SK-N-SH (cell line): Measurements from ENCODE around the gene CRB1. TPM values are rescaled to one million over a fixed set of nuclear protein-coding genes. Genes with fewer than 3 reads are reported as not detected.

Experiments used
- CTCF ChIA-PET: fragments of 300-600, 350-600 bp; formaldehyde crosslinking; extraction: SDS; loops from one replicate; lab custom pipeline; 2021; lab: Yijun Ruan, JAX
- POLR2A ChIA-PET: fragments of 350-600 bp; sonication (Branson Sonifier 250); formaldehyde crosslinking; extraction: SDS; loops from one replicate; lab custom pipeline; 2020; ENCODE audit warnings: antibody characterized with exemption, inconsistent platforms; lab: Yijun Ruan, JAX
- DNase-seq: peaks from one replicate; pipeline ENCODE4 v3.0.0; 2012
- H2AFZ ChIP-seq: fragments of 200-600 bp; sonication (generic); 2 replicates; pipeline ENCODE4 v1.8.1; 2016; ENCODE audit warnings: antibody characterized with exemption, mild to moderate bottlenecking, low read depth
- H3F3A ChIP-seq: fragments of 200-600 bp; sonication (generic); replicated peaks from 2 replicates; pipeline ENCODE3; 2016; ENCODE audit warnings: antibody characterized with exemption, mild to moderate bottlenecking; ENCODE audit not compliant: insufficient read depth
- H3K27ac ChIP-seq, 2 experiments: fragments of 200-500 bp in 1 of 2; fragments of 200-600 bp in 1 of 2; sonication (Bioruptor generic) in 1 of 2; sonication (generic), shearing (Covaris generic) in 1 of 2; 2 replicates each; pipeline versions ENCODE4 v1.5.1 to v1.6.1; 2014 to 2016; ENCODE audit warnings: low read depth in 2 of 2, inconsistent platforms in 1 of 2, low read length in 1 of 2, mild to moderate bottlenecking in 1 of 2, mixed read lengths in 1 of 2
- H3K27me3 ChIP-seq: fragments of 200-600 bp; sonication (generic), shearing (Covaris generic); 2 replicates; pipeline ENCODE4 v1.6.1; 2016; ENCODE audit warnings: mixed run types; ENCODE audit not compliant: insufficient read depth
- H3K36me3 ChIP-seq, 2 experiments: fragments of 200-500 bp in 1 of 2; fragments of 200-600 bp in 1 of 2; sonication (Bioruptor generic) in 1 of 2; sonication (generic) in 1 of 2; replicated peaks in 1 of 2; 2 replicates each; pipeline versions ENCODE3 to v1.5.1; 2014 to 2016; ENCODE audit warnings: low read length in 1 of 2, mild to moderate bottlenecking in 1 of 2; ENCODE audit not compliant: insufficient read depth in 2 of 2, control insufficient read depth in 1 of 2
- H3K4me1 ChIP-seq, 2 experiments: fragments of 200-500 bp in 1 of 2; fragments of 200-600 bp in 1 of 2; sonication (Bioruptor generic) in 1 of 2; sonication (generic), shearing (Covaris generic) in 1 of 2; 2 replicates each; pipeline versions ENCODE4 v1.5.1 to v1.6.1; 2014 to 2016; ENCODE audit warnings: low read depth in 1 of 2, low read length in 1 of 2, mixed run types in 1 of 2; ENCODE audit not compliant: insufficient read depth in 2 of 2, control insufficient read depth in 1 of 2
- H3K4me2 ChIP-seq: fragments of 200-600 bp; sonication (generic), shearing (Covaris generic); 2 replicates; pipeline ENCODE4 v1.6.1; 2017; ENCODE audit warnings: mixed run types
- H3K4me3 ChIP-seq, 2 experiments: fragments of 200-500 bp in 1 of 2; fragments of 200-600 bp in 1 of 2; sonication (Bioruptor generic) in 1 of 2; sonication (generic), shearing (Covaris generic) in 1 of 2; 2 replicates each; pipeline versions ENCODE4 v1.5.1 to v1.8.1; 2014 to 2016; ENCODE audit warnings: low read depth in 2 of 2, inconsistent platforms in 1 of 2, low read length in 1 of 2, mild to moderate bottlenecking in 1 of 2, mixed read lengths in 1 of 2, moderate library complexity in 1 of 2
- H3K79me2 ChIP-seq: fragments of 200-600 bp; sonication (generic); 2 replicates; pipeline ENCODE4 v1.8.1; 2017; ENCODE audit warnings: mild to moderate bottlenecking; ENCODE audit not compliant: insufficient read depth
- H3K9ac ChIP-seq: fragments of 200-600 bp; sonication (generic); 2 replicates; pipeline ENCODE4 v1.6.1; 2017; ENCODE audit warnings: mixed run types
- H3K9me2 ChIP-seq: fragments of 200-600 bp; sonication (generic); 2 replicates; pipeline ENCODE4 v1.6.1; 2017; ENCODE audit warnings: mixed run types
- H3K9me3 ChIP-seq: fragments of 200-600 bp; sonication (generic); 2 replicates; pipeline ENCODE4 v1.6.1; 2017; ENCODE audit warnings: mixed run types, mild to moderate bottlenecking, moderate library complexity
- H4K20me1 ChIP-seq: fragments of 200-600 bp; sonication (generic); 2 replicates; pipeline ENCODE4 v1.6.1; 2017; ENCODE audit warnings: mild to moderate bottlenecking, mixed run types; ENCODE audit not compliant: insufficient read depth
- CHD2 ChIP-seq: fragments of 150-350 bp; IDR thresholded peaks from 2 replicates; pipeline ENCODE4 v1.6.1; 2018; ENCODE audit warnings: low read length; ENCODE audit not compliant: partially characterized antibody
- FOXJ3 ChIP-seq: sonication (generic); formaldehyde crosslinking; IDR thresholded peaks from 2 replicates; pipeline ENCODE4 v1.5.1; 2020; ENCODE audit warnings: mild to moderate bottlenecking, missing genetic modification reagents
- FOXM1 ChIP-seq: IDR thresholded peaks from 2 replicates; pipeline ENCODE4 v1.4.0; 2012; ENCODE audit warnings: low read depth, mild to moderate bottlenecking
- MXI1 ChIP-seq: IDR thresholded peaks from 2 replicates; pipeline ENCODE4 v1.6.1; 2012; ENCODE audit warnings: mild to moderate bottlenecking, low read depth, low read length, improper control_type of control experiment
- NFIC ChIP-seq: IDR thresholded peaks from 2 replicates; pipeline ENCODE4 v1.4.0; 2012; ENCODE audit warnings: borderline replicate concordance
- POLR2AphosphoS5 ChIP-seq: IDR thresholded peaks from 2 replicates; pipeline ENCODE4 v1.6.1; 2012; ENCODE audit warnings: low read depth, low read length
- RAD21 ChIP-seq: IDR thresholded peaks from 2 replicates; pipeline ENCODE4 v1.6.1; 2012; ENCODE audit warnings: mild to moderate bottlenecking, low read length
- SIN3A ChIP-seq: IDR thresholded peaks from 2 replicates; pipeline ENCODE4 v1.6.1; 2012; ENCODE audit warnings: low read depth, mild to moderate bottlenecking, low read length, moderate library complexity, borderline replicate concordance
- SMC3 ChIP-seq: IDR thresholded peaks from 2 replicates; pipeline ENCODE4 v1.6.1; 2012; ENCODE audit warnings: low read depth, low read length, improper control_type of control experiment
- TCF12 ChIP-seq: IDR thresholded peaks from 2 replicates; pipeline ENCODE4 v1.4.0; 2012
- YY1 ChIP-seq: IDR thresholded peaks from 2 replicates; pipeline ENCODE4 v1.4.0; 2012; ENCODE audit warnings: low read depth, mild to moderate bottlenecking
- WGBS: methylation state at CpG from one replicate; pipeline ENCODE4 v1.1.6; 2017; ENCODE audit warnings: low lambda C conversion rate; 5-methylcytosine and 5-hydroxymethylcytosine counted together
- polyA plus RNA-seq, 3 experiments: library from polyadenylated mRNA; depleted of rRNA; stranded (reverse); fragments of >200 nt; gene quantifications; 2 replicates each; pipeline ENCODE4 v1.2.3, GENCODE V29; 2012
- TF ChIP-seq, protein P1 (sequence below): fragments of 150-350 bp; IDR thresholded peaks from 2 replicates; pipeline ENCODE4 v1.6.1; 2016; ENCODE audit warnings: mild to moderate bottlenecking, low read depth, low read length
- TF ChIP-seq, protein P2 (sequence below): IDR thresholded peaks from 2 replicates; pipeline ENCODE4 v1.4.0; 2012; ENCODE audit warnings: low read depth, borderline replicate concordance
- TF ChIP-seq, protein P3 (sequence below): IDR thresholded peaks from 2 replicates; pipeline ENCODE4 v1.4.0; 2012; ENCODE audit warnings: low read depth, borderline replicate concordance
- TF ChIP-seq, protein P4 (sequence below): fragments of 200-600 bp; sonication (generic); IDR thresholded peaks from 2 replicates; pipeline ENCODE4 v1.6.1; 2017; ENCODE audit warnings: antibody characterized with exemption, mild to moderate bottlenecking, moderate library complexity

The CRB1 gene
- polyA plus RNA-seq, 1 of the 3 experiments (the other 2 are of a cell fraction): 0.13 TPM

DNA sequence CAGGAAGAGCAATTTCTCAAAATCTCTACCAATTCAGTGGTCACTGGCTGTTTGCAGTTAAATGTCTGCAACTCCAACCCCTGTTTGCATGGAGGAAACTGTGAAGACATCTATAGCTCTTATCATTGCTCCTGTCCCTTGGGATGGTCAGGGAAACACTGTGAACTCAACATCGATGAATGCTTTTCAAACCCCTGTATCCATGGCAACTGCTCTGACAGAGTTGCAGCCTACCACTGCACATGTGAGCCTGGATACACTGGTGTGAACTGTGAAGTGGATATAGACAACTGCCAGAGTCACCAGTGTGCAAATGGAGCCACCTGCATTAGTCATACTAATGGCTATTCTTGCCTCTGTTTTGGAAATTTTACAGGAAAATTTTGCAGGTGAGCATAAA is 167.2 kb downstream of the CRB1 start (continued):
- TF ChIP-seq CHD2 (no peak), YY1 (no peak), RAD21 (no peak), POLR2AphosphoS5 (no peak), TCF12 (no peak), SIN3A (no peak), NFIC (no peak)
- TF ChIP-seq, protein P1, sequence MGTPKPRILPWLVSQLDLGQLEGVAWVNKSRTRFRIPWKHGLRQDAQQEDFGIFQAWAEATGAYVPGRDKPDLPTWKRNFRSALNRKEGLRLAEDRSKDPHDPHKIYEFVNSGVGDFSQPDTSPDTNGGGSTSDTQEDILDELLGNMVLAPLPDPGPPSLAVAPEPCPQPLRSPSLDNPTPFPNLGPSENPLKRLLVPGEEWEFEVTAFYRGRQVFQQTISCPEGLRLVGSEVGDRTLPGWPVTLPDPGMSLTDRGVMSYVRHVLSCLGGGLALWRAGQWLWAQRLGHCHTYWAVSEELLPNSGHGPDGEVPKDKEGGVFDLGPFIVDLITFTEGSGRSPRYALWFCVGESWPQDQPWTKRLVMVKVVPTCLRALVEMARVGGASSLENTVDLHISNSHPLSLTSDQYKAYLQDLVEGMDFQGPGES: no peak
- TF ChIP-seq, protein P2, sequence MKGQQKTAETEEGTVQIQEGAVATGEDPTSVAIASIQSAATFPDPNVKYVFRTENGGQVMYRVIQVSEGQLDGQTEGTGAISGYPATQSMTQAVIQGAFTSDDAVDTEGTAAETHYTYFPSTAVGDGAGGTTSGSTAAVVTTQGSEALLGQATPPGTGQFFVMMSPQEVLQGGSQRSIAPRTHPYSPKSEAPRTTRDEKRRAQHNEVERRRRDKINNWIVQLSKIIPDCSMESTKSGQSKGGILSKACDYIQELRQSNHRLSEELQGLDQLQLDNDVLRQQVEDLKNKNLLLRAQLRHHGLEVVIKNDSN: no peak
- TF ChIP-seq, protein P3, sequence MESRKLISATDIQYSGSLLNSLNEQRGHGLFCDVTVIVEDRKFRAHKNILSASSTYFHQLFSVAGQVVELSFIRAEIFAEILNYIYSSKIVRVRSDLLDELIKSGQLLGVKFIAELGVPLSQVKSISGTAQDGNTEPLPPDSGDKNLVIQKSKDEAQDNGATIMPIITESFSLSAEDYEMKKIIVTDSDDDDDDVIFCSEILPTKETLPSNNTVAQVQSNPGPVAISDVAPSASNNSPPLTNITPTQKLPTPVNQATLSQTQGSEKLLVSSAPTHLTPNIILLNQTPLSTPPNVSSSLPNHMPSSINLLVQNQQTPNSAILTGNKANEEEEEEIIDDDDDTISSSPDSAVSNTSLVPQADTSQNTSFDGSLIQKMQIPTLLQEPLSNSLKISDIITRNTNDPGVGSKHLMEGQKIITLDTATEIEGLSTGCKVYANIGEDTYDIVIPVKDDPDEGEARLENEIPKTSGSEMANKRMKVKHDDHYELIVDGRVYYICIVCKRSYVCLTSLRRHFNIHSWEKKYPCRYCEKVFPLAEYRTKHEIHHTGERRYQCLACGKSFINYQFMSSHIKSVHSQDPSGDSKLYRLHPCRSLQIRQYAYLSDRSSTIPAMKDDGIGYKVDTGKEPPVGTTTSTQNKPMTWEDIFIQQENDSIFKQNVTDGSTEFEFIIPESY: no peak

DNA sequence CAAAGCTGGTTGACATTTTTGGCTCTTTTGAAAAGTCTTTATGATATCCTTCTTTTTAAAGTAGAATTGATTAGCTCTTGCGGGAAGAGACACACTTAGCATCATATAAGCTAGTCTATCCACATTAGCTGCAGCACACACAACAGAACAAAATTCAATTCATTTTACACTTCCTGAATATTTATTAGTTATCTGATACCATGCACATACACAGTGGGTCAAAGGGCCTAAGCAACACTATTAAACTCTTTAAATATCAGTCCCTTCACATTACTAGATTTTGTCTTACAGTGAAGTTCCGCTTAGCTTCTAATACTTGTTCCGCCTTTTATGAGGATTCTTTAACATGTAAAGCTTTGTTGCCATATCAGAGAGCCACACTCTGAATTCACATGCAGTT is 169.5 kb downstream of the CRB1 start:
- peak overlapping the region in 1 of 2 experiments; percentile 50; a peak in 1 of 4 replicates for H3K27ac ChIP-seq
- H3K36me3 ChIP-seq: no peaks in the 10 kb centered on the region
- peaks cover 0 to 3% of the 10 kb centered on the region in 2 experiments; a peak in 1 of 4 replicates for H3K4me1 ChIP-seq
- no peak overlapping the region for H2AFZ ChIP-seq
- 97% methylated on average over 3 of the region's 3 CpGs for WGBS
- no peak for DNase-seq
- no peak for TF ChIP-seq FOXM1
- TF ChIP-seq TCF12: no peak
- no peak for TF ChIP-seq MXI1
- TF ChIP-seq YY1: no peak
- no peak for TF ChIP-seq SMC3
- TF ChIP-seq CHD2: no peak
- no peak for TF ChIP-seq FOXJ3 (CRISPR knock-in tag)
- TF ChIP-seq, protein P4, sequence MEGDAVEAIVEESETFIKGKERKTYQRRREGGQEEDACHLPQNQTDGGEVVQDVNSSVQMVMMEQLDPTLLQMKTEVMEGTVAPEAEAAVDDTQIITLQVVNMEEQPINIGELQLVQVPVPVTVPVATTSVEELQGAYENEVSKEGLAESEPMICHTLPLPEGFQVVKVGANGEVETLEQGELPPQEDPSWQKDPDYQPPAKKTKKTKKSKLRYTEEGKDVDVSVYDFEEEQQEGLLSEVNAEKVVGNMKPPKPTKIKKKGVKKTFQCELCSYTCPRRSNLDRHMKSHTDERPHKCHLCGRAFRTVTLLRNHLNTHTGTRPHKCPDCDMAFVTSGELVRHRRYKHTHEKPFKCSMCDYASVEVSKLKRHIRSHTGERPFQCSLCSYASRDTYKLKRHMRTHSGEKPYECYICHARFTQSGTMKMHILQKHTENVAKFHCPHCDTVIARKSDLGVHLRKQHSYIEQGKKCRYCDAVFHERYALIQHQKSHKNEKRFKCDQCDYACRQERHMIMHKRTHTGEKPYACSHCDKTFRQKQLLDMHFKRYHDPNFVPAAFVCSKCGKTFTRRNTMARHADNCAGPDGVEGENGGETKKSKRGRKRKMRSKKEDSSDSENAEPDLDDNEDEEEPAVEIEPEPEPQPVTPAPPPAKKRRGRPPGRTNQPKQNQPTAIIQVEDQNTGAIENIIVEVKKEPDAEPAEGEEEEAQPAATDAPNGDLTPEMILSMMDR: no peak
- TF ChIP-seq, all 33 proteins: peak for 0
- POLR2A ChIA-PET: no interaction called here
- Histone ChIP-seq H3K4me2 (no peak overlapping the region), H3K79me2 (no peaks in the 10 kb centered on the region), H3K9ac (no peak overlapping the region), H3K9me2 (no peaks in the 10 kb centered on the region), H3K4me3 (no peak overlapping the region), H3K9me3 (no peaks in the 10 kb centered on the region), H3K27me3 (no peaks in the 10 kb centered on the region), H4K20me1 (no peaks in the 10 kb centered on the region), H3F3A (peaks cover 6% of the 10 kb centered on the region)
- CTCF ChIA-PET: interaction anchor here (0.8 to 2.2 kb wide), 4 partner anchors 9 to 71 kb away, joined by 3 to 5 read pairs (median 4); no protein-coding TSS in a partner anchor
